Femur (tissue), 1 donor: Measurements from ENCODE around the gene TICRR.
A peak's percentile ranks its signal among the peaks of the same experiment; 100 is the strongest.
"Not testable (repeated sequence)": the region's sequence is repeated elsewhere in the genome, so short reads cannot be mapped to it uniquely, and the experiment has no call there.

Experiments used
- DNase-seq: peaks from one replicate; pipeline ENCODE4 v3.0.0-alpha.2; 2017

Gene TICRR, protein sequence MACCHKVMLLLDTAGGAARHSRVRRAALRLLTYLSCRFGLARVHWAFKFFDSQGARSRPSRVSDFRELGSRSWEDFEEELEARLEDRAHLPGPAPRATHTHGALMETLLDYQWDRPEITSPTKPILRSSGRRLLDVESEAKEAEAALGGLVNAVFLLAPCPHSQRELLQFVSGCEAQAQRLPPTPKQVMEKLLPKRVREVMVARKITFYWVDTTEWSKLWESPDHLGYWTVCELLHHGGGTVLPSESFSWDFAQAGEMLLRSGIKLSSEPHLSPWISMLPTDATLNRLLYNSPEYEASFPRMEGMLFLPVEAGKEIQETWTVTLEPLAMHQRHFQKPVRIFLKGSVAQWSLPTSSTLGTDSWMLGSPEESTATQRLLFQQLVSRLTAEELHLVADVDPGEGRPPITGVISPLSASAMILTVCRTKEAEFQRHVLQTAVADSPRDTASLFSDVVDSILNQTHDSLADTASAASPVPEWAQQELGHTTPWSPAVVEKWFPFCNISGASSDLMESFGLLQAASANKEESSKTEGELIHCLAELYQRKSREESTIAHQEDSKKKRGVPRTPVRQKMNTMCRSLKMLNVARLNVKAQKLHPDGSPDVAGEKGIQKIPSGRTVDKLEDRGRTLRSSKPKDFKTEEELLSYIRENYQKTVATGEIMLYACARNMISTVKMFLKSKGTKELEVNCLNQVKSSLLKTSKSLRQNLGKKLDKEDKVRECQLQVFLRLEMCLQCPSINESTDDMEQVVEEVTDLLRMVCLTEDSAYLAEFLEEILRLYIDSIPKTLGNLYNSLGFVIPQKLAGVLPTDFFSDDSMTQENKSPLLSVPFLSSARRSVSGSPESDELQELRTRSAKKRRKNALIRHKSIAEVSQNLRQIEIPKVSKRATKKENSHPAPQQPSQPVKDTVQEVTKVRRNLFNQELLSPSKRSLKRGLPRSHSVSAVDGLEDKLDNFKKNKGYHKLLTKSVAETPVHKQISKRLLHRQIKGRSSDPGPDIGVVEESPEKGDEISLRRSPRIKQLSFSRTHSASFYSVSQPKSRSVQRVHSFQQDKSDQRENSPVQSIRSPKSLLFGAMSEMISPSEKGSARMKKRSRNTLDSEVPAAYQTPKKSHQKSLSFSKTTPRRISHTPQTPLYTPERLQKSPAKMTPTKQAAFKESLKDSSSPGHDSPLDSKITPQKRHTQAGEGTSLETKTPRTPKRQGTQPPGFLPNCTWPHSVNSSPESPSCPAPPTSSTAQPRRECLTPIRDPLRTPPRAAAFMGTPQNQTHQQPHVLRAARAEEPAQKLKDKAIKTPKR (N-terminal part only)

DNA sequence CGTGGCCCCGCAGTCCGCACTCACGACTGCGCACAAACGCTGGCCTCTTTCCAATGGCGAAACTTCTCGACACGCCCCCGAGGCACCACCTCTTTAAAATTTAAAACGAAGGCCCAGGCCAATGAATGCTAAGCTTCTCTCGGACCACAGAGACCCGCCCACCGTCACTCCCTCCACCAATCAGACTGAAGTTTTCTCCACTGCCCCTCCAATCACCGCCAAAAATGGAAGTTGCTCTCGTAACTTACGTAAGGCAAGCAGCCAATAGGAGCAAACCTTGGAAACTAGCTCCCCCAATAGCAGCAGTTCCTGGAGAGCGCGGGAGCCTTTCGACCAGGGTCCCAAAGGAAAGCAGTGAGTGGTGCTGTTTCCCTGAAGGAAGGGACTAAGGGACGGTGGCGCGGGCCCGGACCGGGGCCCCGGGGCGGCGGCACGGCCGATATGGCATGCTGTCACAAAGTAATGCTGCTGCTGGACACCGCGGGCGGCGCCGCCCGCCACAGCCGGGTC, at the start of gene TICRR:
TICRR (plus strand) TSS at position 324 of the 510 bp plus-strand sequence; CDS start at position 442, 118 bp downstream.
- DNase-seq = peak; percentile 99

DNA sequence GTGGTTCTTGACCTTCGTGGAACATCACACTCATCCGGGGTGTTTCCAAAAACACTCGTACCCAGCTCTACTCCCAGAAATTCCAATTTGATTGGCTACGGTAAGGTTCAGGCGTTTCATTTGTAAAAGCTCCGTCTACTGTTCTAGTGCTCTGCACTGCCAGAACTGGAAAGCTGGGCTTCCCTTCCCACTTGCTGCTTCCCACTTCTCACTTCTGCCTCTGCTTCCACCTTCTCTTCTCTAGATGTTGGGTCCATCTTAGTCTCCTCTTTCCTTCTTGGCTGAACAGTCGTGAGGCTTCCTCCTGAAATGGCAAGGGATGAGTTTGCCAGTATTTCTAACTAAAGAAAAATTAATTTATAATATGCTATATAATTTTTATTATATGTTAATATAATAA, 49.1 kb upstream of the TICRR start:
- DNase-seq = no peak

DNA sequence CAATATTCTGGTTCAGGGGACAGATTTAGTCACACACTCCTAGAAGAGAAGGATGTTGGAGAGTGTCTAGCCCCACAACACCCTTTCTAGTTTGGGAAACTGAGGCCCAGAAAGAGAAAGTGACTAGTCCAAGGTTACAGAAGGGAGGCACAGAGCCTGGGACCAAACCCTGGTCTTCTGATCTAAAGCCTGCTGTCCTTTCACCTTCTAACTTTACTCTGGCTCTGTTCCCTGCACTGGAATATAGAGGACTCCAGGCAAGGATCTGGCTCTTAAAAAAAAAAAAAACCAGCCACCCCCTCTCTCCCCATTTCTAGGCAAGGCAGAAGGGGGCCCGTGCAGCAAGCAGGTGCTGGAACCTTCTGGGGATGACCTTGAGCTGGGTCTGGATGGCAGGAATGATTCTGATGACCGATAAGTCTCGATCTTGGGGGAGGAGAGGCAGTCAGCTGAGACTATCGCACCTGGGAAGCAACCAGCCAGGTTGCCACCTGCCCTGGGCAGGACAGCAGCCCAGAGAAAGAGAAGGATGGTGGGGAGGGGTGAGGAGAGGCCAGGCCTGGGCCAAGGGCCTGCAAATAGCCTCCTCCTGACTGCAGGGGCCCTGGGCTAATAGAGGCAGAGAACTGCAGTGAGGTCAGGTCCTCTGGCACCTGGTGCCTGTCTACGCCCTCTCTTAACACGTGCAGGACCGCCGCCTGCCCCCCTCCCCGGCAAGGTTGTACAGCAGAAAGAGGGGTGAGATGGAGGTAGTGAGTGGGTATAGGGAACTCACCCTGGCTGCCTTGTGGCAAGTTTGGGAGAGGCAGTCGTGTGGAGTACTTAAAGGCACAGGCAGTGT, 48.4 kb upstream of the TICRR start:
- DNase-seq = no peak

DNA sequence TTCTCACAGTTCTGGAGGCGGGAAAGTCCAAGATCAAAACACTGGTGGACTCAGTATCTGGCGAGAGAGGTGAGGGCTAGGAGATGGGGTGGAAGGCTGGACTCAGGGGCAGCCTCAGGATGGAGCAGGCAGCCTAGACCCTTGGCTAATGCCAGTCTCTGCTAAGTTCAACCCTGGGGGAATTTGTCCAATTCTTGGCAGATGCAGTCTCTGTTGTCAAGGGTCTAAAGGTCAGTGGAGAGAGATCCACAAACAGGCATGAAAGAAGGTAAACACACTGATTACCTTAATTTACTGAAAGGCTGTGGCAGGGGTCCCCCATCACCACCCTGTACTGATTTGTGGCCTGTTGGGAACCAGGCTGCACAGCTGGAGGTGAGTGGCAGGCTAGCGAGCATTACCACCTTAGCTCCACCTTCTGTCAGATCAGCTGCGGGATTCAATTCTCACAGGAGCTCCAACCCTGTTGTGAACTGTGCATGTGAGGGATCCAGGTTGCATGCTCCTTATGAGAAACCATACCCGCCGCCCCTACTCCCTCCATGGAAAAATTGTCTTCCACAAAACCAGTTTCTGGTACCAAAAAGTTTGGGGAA, 46.4 kb upstream of the TICRR start:
- DNase-seq = no peak

DNA sequence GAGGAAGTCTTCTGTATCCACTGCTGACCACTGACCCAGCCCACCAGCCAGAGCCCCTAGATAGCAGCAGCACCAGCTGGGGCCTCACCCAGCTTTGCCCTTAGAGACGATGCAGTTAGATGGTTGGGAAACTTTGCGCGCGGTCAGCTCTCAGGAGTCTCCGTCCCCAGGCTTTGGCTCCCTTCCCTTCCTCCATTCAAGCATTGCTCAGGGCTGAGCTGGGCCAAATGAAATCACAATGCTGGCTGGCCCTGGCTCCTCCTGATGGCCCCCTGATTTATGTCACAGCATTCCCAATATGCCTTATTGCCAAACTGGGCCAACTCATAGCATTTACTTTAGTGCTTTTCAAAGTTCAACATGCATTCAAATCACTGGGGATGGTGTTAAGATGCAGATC, 44.3 kb upstream of the TICRR start:
- no peak for DNase-seq

DNA sequence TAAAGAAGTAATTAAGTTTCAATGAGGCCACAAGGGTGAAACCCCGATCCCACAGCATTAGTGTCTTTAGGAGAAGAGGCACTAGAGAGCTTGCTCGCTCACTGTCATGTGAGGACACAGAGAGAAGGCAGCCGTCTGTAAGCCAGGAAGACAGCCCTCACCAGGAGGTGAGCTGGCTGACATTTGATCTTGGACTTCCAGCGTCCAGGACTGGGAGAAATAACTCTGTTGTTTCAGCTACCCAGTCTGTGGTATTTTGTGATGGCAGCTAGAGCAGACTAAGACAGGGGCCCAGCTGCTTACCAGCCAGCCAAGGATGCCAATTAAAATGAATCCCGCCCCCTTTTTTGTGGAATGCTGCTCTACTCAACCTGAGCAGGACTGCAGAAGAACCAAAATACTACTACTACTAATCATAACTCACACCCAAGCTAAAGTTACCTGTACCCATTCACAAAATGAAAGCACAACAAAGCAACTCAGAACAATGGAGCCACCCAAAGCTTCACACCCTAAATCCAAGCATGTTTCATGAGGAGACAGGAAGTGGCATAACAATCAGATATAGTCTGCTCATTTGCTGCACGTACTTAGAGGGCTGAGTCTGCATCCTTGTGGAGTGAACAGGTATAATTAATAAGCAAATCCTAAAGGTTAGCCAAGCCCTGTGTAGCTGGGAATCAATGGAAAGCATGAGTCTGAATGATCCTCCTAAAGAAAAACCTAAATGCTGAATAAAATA, 43.3 kb upstream of the TICRR start:
- no peak for DNase-seq

DNA sequence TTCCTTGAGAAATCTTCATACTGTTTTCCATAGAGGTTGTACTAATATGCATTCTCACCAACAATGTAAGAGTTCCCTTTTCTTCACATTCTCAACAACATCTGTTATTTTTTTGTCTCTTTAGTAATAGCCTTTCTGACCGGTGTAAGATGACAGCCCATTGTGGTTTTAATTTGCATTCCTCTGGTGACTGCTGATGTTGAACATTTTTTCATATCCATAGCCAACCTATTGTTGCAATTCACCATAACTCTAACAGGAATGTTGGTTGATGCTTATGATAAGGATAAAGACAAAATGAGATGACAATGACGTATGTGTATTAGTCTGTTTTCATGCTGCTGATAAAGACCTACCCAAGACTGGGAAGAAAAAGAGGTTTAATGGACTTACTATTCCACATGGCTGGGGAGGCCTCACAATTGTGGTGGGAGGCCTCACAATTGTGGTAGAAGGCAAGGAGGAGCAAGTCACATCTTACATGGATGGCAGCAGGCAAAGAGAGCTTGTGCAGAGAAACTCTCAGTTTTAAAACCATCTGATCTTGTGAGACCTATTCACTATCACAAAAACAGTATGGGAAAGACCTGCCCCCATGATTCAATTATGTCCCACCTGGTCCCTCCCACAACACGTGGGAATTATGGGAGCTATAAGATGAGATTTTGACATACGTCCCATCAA, 41.3 kb upstream of the TICRR start:
- no peak for DNase-seq

DNA sequence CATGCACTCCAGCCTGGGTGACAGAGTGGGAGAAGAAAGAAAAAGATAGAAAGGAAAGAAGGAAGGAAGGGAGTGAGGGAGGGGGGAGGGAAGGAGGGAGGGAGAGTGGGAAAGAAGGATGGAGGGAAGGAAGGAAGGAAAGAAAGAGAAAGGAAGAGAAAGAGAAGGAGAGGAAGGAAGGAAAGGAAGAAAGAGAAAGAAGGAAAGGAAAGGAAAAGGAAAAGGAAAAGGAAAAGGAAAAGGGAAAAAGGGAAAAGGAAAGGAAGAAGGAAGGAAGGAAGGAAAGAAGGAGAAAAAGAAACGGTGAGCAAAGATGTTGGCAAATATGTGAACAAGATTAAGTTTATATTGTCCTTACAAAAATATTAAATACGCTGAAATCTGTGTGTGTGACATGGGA, 36.2 kb upstream of the TICRR start:
- DNase-seq = no peak

DNA sequence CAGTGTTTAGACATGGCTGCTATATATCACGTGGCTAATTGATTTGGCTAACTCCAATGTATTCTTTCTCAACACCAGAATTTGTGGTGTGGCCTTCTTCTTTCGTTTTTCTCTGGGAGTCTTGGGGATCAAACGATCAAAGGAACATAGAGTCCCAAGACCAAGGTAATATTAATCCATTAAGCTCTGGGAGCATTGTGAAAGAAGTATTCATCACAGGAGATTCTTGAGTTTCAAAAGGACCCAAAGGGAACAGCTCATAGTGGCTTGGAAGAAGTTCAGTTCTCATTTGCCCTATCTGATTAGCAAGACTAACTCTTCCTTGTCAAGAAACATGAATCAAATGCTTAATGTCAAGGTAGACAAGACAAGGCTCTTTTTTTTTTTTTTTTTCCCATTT, 32.9 kb upstream of the TICRR start:
- DNase-seq = no peak

DNA sequence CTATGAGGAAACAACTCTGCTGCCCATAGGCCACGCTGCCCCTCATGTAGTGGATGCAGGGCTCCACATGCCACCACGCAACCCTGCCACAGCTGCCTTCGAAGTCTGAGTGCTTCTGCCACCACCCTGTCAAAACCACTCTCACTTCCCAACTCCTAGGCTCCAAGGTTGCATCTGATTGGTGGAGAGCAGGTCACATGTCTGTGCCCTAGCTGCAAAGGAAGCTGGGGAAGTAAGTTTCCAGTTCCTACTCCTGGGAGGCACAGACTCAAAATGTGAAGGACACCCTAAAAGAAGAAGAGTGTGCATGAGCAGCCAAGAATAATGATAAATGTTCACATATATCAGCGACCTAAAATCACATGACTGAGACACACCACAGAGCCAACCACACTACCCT, 31.9 kb upstream of the TICRR start:
- DNase-seq = no peak

DNA sequence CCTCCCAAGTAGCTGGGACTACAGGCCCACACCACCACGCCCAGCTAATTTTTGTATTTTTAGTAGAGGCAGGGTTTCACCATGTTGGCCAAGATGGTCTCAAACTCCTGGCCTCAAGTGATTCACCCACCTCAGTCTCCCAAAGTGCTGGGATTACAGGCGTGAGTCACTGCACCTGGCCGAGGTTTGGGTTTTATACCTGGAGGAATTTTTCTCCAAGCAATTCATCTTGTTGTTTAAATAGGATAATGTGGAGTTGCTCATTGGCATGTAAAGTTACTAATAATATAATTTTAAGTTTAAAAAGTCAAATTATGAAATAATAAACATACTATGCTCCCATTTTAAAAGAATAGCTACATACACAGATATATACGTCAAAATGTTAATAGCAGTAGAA, 26.1 kb upstream of the TICRR start:
- DNase-seq = not testable (repeated sequence)

DNA sequence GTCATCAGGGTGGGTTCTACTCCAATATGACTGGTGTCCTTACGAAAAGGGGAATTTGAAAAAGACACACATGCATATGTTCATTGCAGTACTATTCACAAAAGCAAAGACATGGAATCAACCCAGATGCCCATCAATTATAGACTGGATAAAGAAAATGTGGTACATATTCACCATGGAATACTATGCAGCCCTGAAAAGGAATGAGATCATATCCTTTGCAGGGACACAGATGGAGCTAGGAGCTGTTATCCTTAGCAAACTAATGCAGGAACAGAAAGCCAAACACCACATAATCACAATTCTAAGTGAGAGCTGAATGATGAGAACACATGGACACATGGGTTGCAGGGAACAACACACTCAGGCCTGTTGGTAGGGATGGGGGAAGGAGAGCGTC, 24.8 kb upstream of the TICRR start:
- DNase-seq = no peak

DNA sequence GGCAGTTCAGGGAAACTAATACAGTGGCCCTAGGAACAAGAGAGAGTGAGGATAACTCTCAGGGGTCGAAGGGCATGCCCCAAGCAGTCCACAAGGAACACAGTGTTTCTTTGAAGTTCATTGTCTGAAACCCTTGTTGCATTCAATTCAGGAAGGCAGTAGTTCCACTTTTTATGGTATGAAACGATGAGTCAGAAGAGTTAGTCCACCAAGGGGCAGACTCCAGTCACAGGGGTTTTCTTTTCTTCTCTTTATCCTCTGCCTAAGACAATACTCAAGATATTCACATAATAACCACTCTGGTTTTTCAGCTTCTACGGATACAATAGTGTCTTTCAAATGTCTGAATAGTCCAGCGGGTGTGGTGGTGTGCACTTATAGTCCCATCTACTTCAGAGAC, 23.7 kb upstream of the TICRR start:
- no peak for DNase-seq

DNA sequence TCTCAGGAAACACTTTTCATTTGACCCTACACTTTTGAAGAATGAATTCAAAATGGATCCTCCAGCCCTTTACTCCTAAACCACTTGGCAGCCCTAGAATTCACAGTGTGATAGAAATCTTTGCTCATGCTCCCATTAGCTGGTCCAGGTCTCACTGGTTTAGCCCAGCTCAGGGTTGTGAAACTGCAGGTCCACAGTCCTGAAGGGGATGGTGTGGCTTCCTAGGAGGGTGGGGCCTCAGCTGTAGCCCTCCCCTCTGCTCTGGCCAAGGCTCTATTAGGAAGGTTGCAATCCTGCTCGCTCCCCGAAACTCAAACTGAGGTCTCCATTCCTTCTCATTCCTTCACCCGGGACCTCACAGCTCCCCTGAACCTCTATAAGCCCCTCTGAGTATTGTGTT, 21.6 kb upstream of the TICRR start:
- DNase-seq = no peak

DNA sequence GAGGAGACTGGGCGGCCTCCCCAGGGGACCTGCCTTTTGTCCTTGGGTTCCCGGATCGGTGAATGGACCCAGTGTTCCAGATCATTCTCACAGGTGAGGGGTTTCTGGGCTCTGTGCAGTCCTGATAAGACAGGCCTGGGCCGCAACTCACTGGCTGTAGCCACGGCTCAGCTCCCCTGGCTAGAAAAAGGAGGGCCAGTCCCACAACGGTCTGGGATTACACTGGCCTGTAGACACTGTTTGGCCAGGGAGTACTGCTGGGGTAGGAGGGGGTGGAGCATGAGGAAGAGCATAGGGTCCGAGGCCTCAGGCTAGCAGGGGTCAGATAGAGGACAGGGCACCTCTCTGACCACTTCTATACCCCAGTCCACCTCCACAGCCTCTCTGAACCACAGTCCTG, 21.0 kb upstream of the TICRR start:
- no peak for DNase-seq

DNA sequence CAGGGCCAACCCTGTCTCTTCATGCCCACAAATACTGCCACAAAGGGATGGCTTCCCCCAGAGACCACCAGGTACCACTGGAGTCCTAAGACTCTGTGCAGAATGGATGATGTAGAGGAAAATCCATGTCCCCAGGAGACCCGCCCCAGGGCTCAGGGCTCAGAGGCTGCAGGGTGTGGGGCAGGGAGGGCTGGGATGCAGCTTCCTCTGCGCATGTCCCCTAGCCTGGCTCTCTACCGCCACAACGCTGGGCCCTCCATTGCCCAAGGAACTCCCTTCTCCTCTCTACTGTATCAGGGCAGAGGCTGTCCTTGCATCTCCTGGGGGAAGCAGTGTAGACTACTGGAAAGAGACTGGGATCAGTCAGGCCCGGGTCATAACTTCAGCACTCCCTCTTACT, 19.5 kb upstream of the TICRR start:
- no peak for DNase-seq

DNA sequence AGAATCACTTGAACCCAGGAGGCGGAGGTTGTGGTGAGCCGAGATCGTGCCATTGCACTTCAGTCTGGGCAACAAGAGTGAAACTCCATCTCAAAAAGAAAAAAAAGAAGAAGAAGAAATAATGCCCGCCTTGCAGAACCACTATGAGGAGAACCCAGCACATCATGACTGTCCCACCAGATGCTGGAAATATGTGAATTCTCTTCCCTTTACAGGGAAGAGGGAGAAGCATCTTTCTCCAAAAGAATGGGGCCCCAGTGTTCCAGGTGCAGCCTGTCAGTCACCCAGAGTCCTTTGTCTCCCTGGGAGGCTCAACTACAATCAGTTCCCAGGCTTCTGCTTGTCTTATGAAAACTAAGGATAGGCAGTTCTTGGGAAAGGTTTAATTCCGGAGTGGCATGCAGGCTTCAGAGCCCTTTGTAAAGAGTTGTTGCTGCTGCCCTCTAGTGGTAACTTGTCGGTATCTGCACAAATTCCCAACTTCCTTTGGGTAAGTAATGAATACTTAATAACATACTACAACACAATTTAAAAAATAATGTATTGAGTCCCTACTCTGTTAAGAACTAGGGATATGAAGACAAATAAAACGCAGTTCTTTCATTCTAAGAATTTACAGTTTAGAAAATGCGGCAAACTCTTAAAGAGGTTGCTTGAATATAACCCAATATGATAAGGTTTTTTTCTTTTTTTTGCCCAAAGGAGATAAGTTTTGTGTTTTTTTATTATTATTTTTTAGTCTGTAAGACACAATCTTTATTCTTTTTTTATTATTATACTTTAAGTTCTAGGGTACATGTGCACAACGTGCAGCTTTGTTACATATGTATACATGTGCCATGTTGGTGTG, 18.6 kb upstream of the TICRR start:
- DNase-seq = peak; percentile 53

DNA sequence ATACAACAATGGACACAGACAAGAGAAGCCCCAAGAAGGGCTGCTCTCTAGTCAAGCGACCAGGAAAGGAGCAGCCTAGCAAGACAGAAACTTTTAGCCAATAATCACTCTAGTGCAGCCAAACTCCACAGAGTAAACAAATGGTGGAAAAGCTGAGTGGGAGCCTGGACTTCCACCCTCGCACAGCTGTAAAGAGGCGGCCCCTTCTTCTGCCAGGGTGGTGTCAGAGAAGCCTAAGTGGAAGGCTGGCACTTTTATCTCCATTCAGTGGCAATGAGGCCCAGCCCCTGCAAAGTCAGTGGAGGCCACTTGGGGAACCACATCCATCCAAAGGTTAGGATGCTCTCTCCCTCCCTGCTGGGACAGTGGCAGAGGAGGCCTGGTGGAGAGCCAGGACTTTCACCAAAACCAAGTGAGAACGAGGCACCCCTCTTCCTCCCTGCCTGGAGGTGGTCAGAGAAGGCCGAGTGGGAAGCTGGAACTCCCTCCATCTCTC, 15.5 kb upstream of the TICRR start:
- DNase-seq = no peak

DNA sequence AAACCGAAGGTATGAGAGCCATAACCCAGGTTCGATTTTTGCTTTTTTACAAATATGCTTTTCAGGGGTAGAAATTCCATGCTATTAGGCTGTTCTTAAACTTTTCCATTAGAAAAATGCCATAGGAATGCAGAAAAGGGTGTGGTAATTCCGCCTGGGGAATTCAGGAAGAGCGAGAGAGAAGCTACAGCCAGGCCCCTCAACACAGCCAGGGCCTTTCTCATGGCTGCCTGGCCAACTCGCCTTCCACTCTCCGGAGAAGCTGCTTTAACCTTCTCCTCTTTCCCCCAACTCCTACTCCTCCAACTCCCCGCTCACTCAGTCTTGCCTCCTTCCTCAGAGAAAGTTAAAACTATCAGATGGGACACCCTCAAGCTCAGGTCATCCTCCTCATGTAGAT, 9.1 kb upstream of the TICRR start:
- no peak for DNase-seq
